WTC11 (cell line): Measurements from ENCODE around the gene APOL3. TPM values are rescaled to one million over a fixed set of nuclear protein-coding genes. Genes with fewer than 3 reads are reported as not detected.
A peak's percentile ranks its signal among the peaks of the same experiment; 100 is the strongest.

ENCODE experiments used
- ATAC-seq: fragments of 200-7000 bp; cut with Tn5 transposase; 2 replicates; pipeline ENCODE4 v1.10.0; 2021; ENCODE audit warnings: mild to moderate bottlenecking, moderate library complexity
- CTCF ChIA-PET: fragments of 300-600 bp; sonication (Branson Sonifier 250); formaldehyde crosslinking; loops from one replicate; lab custom pipeline; 2021; ENCODE audit warnings: antibody characterized with exemption; lab: Charles Lee
- POLR2A ChIA-PET: fragments of 350-600 bp; sonication (Branson Sonifier 250); formaldehyde crosslinking; loops from one replicate; lab custom pipeline; 2021; ENCODE audit warnings: antibody characterized with exemption; lab: Charles Lee
- DNase-seq: peaks from one replicate; pipeline ENCODE4 v3.0.0; 2021; ENCODE audit warnings: low spot score
- H3K27ac Mint-ChIP-seq: 2 replicates; pipeline ENCODE4 v1.8.0; 2021; ENCODE audit warnings: mixed read lengths
- H3K27me3 Mint-ChIP-seq: 2 replicates; pipeline ENCODE4 v1.8.0; 2021; ENCODE audit warnings: low read depth, mild to moderate bottlenecking, moderate library complexity, mixed read lengths
- H3K36me3 Mint-ChIP-seq: 2 replicates; pipeline ENCODE4 v1.8.0; 2021; ENCODE audit warnings: mixed read lengths
- H3K4me1 Mint-ChIP-seq: 2 replicates; pipeline ENCODE4 v1.8.0; 2022; ENCODE audit warnings: mixed read lengths
- H3K4me3 Mint-ChIP-seq: 2 replicates; pipeline ENCODE4 v1.8.0; 2021; ENCODE audit warnings: mild to moderate bottlenecking, moderate library complexity, mixed read lengths
- H3K9me3 Mint-ChIP-seq: 2 replicates; pipeline ENCODE4 v1.8.0; 2021; ENCODE audit warnings: mixed read lengths
- AR ChIP-seq: fragments of 250-450 bp; sonication (Bioruptor Pico); IDR thresholded peaks from 2 replicates; pipeline ENCODE4 v1.9.0; 2021; ENCODE audit warnings: mild to moderate bottlenecking
- ARID4B ChIP-seq: sonication (generic); formaldehyde crosslinking; IDR thresholded peaks from 2 replicates; pipeline ENCODE4 v1.8.0; 2023; ENCODE audit warnings: missing genetic modification reagents, mild to moderate bottlenecking, borderline replicate concordance
- CBFB ChIP-seq: sonication (generic); formaldehyde crosslinking; IDR thresholded peaks from 2 replicates; pipeline ENCODE4 v1.8.1; 2022; ENCODE audit warnings: mild to moderate bottlenecking, low read depth, missing genetic modification reagents
- ELF4 ChIP-seq: sonication (generic); formaldehyde crosslinking; IDR thresholded peaks from 2 replicates; pipeline ENCODE4 v1.8.1; 2022; ENCODE audit warnings: low read depth, mild to moderate bottlenecking, moderate library complexity, missing genetic modification reagents
- FOXP1 ChIP-seq: sonication (generic); formaldehyde crosslinking; IDR thresholded peaks from 2 replicates; pipeline ENCODE4 v1.8.0; 2022; ENCODE audit warnings: missing genetic modification reagents, mild to moderate bottlenecking, moderate library complexity, borderline replicate concordance
- GTF2I ChIP-seq: fragments of 250-450 bp; sonication (Bioruptor Pico); conservative IDR thresholded peaks from 2 replicates; pipeline ENCODE4 v1.4.0; 2021; ENCODE audit warnings: mild to moderate bottlenecking
- NR1H2 ChIP-seq: sonication (generic); formaldehyde crosslinking; IDR thresholded peaks from 2 replicates; pipeline ENCODE4 v1.9.0; 2021; ENCODE audit warnings: mild to moderate bottlenecking, moderate library complexity, missing genetic modification reagents
- OVOL2 ChIP-seq: fragments of 250-450 bp; sonication (Bioruptor Pico); IDR thresholded peaks from 2 replicates; pipeline ENCODE4 v1.9.0; 2021; ENCODE audit warnings: mild to moderate bottlenecking, borderline replicate concordance
- SOX15 ChIP-seq: fragments of 250-450 bp; sonication (Bioruptor Pico); IDR thresholded peaks from 2 replicates; pipeline ENCODE4 v1.9.0; 2021; ENCODE audit warnings: mild to moderate bottlenecking
- TCF7 ChIP-seq: sonication (generic); formaldehyde crosslinking; IDR thresholded peaks from 2 replicates; pipeline ENCODE4 v1.8.0; 2022; ENCODE audit warnings: mild to moderate bottlenecking, low read depth, missing genetic modification reagents, moderate library complexity
- ZBTB21 ChIP-seq: sonication (generic); formaldehyde crosslinking; IDR thresholded peaks from 2 replicates; pipeline ENCODE4 v1.8.1; 2023; ENCODE audit warnings: mild to moderate bottlenecking, missing genetic modification reagents, borderline replicate concordance
- ZNF121 ChIP-seq: sonication (generic); formaldehyde crosslinking; IDR thresholded peaks from 2 replicates; pipeline ENCODE4 v1.8.0; 2023; ENCODE audit warnings: missing genetic modification reagents
- ZNF671 ChIP-seq: fragments of 250-450 bp; sonication (Bioruptor Pico); IDR thresholded peaks from 2 replicates; pipeline ENCODE4 v1.8.0; 2021; ENCODE audit warnings: mild to moderate bottlenecking
- total RNA-seq: library from RNA; stranded (reverse); gene quantifications from 3 replicates; pipeline ENCODE4 v1.2.3, GENCODE V29; 2021
- TF ChIP-seq, protein P1 (sequence below): sonication (generic); formaldehyde crosslinking; IDR thresholded peaks from 2 replicates; pipeline ENCODE4 v1.8.0; 2022; ENCODE audit warnings: mild to moderate bottlenecking, missing genetic modification reagents
- TF ChIP-seq, protein P2 (sequence below): fragments of 250-450 bp; sonication (Bioruptor Pico); IDR thresholded peaks from 2 replicates; pipeline ENCODE4 v1.8.0; 2021; ENCODE audit warnings: mild to moderate bottlenecking
- TF ChIP-seq, protein P3 (sequence below): sonication (generic); formaldehyde crosslinking; conservative IDR thresholded peaks from 2 replicates; pipeline ENCODE4 v1.8.1; 2023; ENCODE audit warnings: mild to moderate bottlenecking, low read depth, missing genetic modification reagents, moderate library complexity
- TF ChIP-seq, protein P4 (sequence below): sonication (generic); formaldehyde crosslinking; IDR thresholded peaks from 2 replicates; pipeline ENCODE4 v1.8.1; 2023; ENCODE audit warnings: mild to moderate bottlenecking, missing genetic modification reagents, borderline replicate concordance
- TF ChIP-seq, protein P5 (sequence below): sonication (generic); formaldehyde crosslinking; IDR thresholded peaks from 2 replicates; pipeline ENCODE4 v1.8.1; 2022; ENCODE audit warnings: low read depth, missing genetic modification reagents, borderline replicate concordance

Gene APOL3
- total RNA-seq, 1 experiment from 2014 or later, result 0.26 TPM

GRCh38 chr22:36182857-36183256 is 22.3 kb upstream of the APOL3 start (continued):
- TF ChIP-seq AR (CRISPR knock-in tag) (no peak), ELF4 (CRISPR knock-in tag) (no peak), CBFB (CRISPR knock-in tag) (no peak), NR1H2 (CRISPR knock-in tag) (no peak), ZNF121 (no peak), ZNF671 (CRISPR knock-in tag) (no peak), FOXP1 (no peak)
- TF ChIP-seq, protein P1, sequence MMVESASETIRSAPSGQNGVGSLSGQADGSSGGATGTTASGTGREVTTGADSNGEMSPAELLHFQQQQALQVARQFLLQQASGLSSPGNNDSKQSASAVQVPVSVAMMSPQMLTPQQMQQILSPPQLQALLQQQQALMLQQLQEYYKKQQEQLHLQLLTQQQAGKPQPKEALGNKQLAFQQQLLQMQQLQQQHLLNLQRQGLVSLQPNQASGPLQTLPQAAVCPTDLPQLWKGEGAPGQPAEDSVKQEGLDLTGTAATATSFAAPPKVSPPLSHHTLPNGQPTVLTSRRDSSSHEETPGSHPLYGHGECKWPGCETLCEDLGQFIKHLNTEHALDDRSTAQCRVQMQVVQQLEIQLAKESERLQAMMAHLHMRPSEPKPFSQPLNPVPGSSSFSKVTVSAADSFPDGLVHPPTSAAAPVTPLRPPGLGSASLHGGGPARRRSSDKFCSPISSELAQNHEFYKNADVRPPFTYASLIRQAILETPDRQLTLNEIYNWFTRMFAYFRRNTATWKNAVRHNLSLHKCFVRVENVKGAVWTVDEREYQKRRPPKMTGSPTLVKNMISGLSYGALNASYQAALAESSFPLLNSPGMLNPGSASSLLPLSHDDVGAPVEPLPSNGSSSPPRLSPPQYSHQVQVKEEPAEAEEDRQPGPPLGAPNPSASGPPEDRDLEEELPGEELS (CRISPR knock-in tag), result no peak
- TF ChIP-seq, protein P2, sequence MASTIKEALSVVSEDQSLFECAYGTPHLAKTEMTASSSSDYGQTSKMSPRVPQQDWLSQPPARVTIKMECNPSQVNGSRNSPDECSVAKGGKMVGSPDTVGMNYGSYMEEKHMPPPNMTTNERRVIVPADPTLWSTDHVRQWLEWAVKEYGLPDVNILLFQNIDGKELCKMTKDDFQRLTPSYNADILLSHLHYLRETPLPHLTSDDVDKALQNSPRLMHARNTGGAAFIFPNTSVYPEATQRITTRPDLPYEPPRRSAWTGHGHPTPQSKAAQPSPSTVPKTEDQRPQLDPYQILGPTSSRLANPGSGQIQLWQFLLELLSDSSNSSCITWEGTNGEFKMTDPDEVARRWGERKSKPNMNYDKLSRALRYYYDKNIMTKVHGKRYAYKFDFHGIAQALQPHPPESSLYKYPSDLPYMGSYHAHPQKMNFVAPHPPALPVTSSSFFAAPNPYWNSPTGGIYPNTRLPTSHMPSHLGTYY (CRISPR knock-in tag), result no peak

GRCh38 chr22:36182056-36182455 is 21.5 kb upstream of the APOL3 start:
- 0 out of 2 replicates have a peak overlapping the region, but pooled peaks have one; percentile 79 for H3K27ac Mint-ChIP-seq
- no peak for ATAC-seq
- CTCF ChIA-PET, result interaction anchor here (0.9 to 2.1 kb wide), 4 partner anchors 18 to 304 kb away, joined by 3 to 8 read pairs (median 4); no protein-coding TSS in a partner anchor
- no peak overlapping the region for H3K4me3 Mint-ChIP-seq
- DNase-seq, result no peak
- no peaks in the 10 kb centered on the region for H3K9me3 Mint-ChIP-seq
- H3K27me3 Mint-ChIP-seq, result no peaks in the 10 kb centered on the region
- POLR2A ChIA-PET, result no interaction called here
- H3K36me3 Mint-ChIP-seq, result no peaks in the 10 kb centered on the region
- peaks cover 13% of the 10 kb centered on the region for H3K4me1 Mint-ChIP-seq
- no peak for TF ChIP-seq ARID4B (CRISPR knock-in tag)
- TF ChIP-seq, protein P3, sequence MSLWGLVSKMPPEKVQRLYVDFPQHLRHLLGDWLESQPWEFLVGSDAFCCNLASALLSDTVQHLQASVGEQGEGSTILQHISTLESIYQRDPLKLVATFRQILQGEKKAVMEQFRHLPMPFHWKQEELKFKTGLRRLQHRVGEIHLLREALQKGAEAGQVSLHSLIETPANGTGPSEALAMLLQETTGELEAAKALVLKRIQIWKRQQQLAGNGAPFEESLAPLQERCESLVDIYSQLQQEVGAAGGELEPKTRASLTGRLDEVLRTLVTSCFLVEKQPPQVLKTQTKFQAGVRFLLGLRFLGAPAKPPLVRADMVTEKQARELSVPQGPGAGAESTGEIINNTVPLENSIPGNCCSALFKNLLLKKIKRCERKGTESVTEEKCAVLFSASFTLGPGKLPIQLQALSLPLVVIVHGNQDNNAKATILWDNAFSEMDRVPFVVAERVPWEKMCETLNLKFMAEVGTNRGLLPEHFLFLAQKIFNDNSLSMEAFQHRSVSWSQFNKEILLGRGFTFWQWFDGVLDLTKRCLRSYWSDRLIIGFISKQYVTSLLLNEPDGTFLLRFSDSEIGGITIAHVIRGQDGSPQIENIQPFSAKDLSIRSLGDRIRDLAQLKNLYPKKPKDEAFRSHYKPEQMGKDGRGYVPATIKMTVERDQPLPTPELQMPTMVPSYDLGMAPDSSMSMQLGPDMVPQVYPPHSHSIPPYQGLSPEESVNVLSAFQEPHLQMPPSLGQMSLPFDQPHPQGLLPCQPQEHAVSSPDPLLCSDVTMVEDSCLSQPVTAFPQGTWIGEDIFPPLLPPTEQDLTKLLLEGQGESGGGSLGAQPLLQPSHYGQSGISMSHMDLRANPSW (CRISPR knock-in tag), result no peak
- TF ChIP-seq SOX15 (CRISPR knock-in tag), result no peak
- TF ChIP-seq, protein P4, sequence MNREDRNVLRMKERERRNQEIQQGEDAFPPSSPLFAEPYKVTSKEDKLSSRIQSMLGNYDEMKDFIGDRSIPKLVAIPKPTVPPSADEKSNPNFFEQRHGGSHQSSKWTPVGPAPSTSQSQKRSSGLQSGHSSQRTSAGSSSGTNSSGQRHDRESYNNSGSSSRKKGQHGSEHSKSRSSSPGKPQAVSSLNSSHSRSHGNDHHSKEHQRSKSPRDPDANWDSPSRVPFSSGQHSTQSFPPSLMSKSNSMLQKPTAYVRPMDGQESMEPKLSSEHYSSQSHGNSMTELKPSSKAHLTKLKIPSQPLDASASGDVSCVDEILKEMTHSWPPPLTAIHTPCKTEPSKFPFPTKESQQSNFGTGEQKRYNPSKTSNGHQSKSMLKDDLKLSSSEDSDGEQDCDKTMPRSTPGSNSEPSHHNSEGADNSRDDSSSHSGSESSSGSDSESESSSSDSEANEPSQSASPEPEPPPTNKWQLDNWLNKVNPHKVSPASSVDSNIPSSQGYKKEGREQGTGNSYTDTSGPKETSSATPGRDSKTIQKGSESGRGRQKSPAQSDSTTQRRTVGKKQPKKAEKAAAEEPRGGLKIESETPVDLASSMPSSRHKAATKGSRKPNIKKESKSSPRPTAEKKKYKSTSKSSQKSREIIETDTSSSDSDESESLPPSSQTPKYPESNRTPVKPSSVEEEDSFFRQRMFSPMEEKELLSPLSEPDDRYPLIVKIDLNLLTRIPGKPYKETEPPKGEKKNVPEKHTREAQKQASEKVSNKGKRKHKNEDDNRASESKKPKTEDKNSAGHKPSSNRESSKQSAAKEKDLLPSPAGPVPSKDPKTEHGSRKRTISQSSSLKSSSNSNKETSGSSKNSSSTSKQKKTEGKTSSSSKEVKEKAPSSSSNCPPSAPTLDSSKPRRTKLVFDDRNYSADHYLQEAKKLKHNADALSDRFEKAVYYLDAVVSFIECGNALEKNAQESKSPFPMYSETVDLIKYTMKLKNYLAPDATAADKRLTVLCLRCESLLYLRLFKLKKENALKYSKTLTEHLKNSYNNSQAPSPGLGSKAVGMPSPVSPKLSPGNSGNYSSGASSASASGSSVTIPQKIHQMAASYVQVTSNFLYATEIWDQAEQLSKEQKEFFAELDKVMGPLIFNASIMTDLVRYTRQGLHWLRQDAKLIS, result no peak
- TF ChIP-seq GTF2I (CRISPR knock-in tag), result no peak
- no peak for TF ChIP-seq ZBTB21 (CRISPR knock-in tag)
- TF ChIP-seq OVOL2 (CRISPR knock-in tag), result no peak
- TF ChIP-seq, protein P5, sequence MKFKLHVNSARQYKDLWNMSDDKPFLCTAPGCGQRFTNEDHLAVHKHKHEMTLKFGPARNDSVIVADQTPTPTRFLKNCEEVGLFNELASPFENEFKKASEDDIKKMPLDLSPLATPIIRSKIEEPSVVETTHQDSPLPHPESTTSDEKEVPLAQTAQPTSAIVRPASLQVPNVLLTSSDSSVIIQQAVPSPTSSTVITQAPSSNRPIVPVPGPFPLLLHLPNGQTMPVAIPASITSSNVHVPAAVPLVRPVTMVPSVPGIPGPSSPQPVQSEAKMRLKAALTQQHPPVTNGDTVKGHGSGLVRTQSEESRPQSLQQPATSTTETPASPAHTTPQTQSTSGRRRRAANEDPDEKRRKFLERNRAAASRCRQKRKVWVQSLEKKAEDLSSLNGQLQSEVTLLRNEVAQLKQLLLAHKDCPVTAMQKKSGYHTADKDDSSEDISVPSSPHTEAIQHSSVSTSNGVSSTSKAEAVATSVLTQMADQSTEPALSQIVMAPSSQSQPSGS (CRISPR knock-in tag), result no peak
- TF ChIP-seq TCF7, result no peak
